ENCODE measurements around the gene RSAD2.
A peak's percentile ranks its signal among the peaks of the same experiment; 100 is the strongest.
"Not testable (repeated sequence)": the region's sequence is repeated elsewhere in the genome, so short reads cannot be mapped to it uniquely, and the experiment has no call there.

Gene RSAD2, protein sequence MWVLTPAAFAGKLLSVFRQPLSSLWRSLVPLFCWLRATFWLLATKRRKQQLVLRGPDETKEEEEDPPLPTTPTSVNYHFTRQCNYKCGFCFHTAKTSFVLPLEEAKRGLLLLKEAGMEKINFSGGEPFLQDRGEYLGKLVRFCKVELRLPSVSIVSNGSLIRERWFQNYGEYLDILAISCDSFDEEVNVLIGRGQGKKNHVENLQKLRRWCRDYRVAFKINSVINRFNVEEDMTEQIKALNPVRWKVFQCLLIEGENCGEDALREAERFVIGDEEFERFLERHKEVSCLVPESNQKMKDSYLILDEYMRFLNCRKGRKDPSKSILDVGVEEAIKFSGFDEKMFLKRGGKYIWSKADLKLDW

DNA sequence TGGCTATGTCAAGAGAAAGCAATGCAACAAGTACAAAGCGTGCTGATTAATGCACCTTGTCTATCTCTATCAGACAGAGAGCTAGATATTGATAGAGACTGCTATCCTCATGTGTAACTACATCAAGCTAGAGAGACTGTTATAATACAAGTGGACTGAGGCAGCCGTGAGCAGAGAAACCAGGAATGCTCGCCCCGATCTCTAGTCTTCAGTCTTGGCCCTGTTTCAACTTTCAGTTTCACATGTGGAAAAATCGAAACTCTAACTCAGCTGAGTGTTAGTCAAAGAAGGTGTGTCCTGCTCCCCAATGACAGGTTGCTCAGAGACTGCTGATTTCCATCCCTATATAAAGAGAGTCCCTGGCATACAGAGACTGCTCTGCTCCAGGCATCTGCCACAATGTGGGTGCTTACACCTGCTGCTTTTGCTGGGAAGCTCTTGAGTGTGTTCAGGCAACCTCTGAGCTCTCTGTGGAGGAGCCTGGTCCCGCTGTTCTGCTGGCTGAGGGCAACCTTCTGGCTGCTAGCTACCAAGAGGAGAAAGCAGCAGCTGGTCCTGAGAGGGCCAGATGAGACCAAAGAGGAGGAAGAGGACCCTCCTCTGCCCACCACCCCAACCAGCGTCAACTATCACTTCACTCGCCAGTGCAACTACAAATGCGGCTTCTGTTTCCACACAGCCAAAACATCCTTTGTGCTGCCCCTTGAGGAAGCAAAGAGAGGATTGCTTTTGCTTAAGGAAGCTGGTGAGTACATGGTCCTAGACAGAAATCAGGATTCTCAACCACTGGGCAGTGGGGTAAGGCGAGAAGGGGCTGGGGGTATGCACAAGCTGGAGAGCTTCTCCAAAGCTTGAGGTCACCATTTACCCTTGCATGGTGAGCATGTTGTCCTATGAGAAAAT, at the start of gene RSAD2:
RSAD2 (plus strand) TSS at position 376 of the 903 bp plus-strand sequence; CDS start at position 400, 24 bp downstream.
- DNase-seq (ENCODE audit: low spot score) = peak; percentile 21

DNA sequence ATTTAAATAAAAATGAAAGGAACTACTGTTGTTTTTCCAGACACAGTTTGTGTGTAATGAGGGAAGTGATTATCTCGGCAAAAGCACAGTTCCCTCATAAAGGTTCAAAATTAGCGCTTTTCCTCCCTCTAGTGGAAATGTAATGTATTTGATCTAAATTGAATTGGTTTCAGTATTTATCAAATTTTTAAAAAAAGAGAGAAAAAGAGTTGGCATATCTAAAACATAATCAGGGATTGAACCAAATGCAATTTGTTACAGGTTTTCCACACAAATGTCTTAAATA, 49.3 kb upstream of the RSAD2 start:
- peak; percentile 79 for DNase-seq (ENCODE audit: low spot score)

DNA sequence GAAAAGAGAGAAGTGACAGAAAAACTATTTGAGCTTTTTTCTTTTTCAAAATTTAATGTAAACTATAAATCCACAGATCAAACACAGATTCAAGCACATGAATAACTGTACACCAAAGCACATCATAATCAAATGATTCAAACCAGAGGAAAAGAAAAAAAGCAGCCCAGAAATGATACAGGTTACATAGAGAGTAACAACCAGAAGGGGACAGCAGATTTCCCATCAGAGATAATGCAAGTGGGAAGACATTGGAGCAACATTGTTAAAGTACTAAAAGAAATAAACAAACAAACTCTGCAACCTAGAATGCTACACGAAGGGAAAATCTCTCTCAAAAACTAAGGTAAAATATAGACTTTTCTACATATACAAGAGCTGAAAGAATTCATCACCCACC, 46.3 kb upstream of the RSAD2 start:
- no peak for DNase-seq (ENCODE audit: low spot score)

DNA sequence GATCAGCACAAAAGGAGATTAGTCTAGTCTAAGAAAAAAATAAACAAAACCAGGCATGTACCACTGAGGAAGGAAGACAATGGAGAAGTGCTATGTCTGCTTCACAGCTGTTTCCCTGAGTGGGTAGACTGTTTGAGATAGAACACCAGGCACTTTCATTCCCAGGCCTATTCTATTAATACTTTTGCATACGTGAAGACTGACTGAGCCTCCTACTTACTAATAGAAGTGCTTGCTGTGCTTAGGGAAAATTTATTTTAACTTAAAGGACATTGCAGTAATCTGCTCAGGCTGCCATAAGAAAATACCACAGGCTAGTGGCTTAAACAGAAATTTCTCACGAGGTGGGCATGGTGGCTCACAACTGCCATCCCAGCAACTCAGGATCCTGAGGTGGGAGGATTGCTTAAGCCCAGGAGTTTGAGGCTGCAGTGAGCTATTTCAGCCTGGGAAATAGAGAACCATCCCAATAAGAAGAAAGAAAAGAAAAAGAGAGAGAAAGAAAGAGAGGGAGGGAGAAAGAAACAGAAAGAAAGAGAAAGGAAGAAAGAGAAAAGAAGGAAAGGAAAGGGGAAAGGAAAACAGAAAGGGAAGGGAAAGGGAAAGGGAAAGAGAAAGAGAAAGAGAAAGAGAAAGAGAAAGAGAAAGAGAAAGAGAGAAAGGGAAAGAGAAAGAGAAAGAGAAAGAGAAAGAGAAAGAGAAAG, 44.8 kb upstream of the RSAD2 start:
- DNase-seq (ENCODE audit: low spot score) = no peak

DNA sequence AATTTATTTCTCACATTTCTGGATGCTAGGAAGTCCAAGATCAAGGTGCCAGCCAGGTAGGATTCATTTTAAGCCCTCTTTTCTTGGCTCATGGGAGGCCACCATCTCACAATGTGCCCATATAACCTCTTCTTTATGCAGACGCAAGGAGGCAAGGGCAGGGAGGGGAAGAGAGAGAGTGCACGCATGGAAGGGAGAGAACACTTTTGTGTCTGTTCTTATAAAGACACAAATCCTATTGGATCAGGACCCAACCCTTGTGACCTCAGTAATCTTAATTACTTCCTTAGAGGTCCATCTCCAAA, 44.3 kb upstream of the RSAD2 start:
- no peak for DNase-seq (ENCODE audit: low spot score)

DNA sequence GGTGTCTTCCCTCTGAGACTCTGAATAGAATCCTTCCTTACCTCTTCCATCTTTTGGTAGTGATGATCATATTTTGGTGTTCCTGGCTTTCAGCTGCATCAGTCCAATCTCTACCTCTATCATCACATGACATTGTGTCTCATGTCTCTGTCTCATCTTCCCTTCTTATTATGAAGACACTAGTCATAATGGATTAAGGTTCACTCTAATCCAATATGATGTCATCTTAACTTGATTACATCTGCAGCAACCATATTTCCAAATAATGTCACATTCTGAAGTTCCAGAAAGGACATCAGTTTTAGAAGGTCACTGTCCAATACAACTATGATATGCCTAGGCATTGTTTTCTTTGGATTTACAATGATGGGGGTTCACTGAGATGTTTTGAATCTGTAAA, 43.4 kb upstream of the RSAD2 start:
- DNase-seq (ENCODE audit: low spot score) = no peak

DNA sequence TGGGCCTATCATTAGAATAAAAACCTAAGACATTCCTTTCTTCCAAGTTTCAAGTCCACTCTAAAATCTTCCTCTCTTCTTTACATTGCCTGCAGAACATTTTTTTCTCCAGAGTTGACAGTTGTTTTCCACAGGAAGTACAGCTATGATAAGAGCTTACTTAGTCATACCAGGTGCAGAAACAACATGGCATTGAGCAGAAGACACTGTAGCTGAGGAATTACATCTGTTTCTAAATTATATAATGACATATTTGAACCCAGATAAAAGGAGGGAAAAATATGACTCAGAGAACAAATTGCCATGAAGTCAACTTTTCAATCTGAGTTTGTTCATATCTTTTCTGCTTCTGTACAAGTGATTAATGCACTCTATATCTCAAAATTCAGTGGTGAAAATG, 42.1 kb upstream of the RSAD2 start:
- DNase-seq (ENCODE audit: low spot score) = no peak

DNA sequence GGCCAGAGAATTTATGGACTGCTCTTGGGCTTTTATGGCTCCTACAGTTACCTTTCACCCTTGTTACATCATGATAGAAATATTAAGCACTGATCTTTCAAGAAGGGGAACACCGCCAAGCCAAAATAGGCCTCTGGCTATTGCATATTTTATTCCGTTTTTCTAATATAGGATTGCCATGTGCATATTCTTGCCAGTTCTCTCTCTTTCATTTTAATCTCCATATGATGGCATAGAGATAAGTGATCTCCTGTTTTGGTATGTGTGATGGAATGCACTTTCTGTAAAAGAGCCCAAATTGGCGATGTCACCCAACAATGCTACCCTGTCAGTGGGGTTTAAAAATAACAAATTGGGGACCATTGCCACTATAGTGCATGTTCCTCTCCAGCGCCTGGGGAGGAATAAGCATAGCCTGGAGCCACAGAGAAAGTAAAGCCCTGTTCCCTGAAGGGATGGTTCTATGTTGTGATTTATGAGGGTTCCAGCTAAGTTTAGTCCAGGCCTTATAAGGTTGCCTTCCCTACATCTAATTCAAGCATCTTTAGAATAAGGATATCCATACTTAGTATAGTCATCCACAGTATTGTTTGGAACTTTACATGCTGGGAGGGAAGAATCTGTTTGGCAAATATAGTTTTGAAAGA, 38.8 kb upstream of the RSAD2 start:
- DNase-seq (ENCODE audit: low spot score) = no peak

DNA sequence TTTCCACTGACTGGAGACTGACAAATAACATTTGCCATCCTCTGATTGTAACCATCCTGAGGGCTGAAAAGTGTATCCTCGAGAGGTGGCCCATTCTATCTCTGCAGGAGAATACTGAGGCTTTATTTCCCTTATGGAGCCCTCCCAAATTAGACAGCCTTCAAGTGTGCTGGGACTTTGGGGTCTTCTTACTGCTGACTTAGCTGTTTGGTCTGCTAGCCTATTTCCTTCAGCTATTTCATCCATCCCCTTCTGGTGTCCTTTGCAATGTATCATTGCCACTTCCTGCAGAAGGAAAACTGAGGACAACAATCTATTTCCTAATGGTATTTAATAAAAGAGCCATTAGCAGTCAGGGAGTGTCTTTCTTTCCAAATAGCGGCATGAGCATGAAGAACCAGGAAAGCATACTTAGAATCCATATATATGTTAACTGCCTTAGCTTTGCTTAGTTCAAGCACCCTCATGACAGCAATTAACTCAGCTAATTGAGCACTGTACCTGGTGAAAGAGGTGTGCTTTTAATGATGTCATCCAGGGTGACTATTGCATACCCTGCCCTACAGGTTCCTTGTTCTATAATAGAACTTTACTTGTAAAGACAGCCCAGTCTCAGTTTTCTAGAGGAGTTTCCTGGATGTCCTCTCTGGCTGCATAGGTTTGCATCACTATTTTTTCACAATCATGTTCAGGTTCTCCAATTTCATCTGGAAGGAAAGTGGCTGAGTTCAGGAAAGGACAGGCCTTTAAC, 35.9 kb upstream of the RSAD2 start:
- DNase-seq (ENCODE audit: low spot score) = no peak

DNA sequence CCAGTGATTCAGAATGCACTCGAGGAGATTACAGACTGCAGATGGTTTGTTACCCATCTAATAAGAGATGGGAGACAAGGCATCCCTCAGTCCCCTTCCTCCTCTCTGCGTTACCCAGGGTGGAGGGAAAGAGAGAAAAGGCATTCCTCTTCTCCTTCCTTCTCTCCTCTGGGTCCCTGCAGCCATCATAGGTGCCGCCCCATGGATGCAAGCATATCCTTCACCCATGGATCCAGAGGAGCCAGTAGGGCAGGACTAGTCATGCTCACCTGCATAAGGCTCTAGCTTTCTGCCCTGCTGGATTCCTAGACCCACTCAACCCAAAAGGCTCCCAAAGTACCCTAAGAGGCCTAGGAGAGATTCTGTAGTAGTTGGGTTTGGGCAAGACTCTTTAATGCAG, 32.3 kb upstream of the RSAD2 start:
- DNase-seq (ENCODE audit: low spot score) = no peak

DNA sequence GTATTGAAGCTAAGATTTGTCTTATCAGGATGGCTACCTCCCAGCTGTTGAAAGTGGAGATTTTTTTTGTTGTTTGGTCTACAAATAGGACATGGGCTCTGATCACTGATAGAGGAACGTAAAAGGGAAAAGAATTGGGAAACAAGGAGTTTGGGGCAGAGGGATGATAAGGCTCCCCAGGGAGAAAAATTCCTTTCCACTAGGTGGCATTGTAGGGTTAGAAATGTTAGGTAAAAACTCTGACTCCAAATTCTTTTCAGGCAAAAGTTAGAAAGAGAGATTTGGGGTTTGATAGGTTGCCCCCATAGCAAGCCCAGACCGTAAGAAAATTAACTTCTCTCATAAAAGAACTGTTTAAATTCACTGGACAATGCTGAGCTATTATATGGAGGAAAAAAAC, 31.7 kb upstream of the RSAD2 start:
- no peak for DNase-seq (ENCODE audit: low spot score)

DNA sequence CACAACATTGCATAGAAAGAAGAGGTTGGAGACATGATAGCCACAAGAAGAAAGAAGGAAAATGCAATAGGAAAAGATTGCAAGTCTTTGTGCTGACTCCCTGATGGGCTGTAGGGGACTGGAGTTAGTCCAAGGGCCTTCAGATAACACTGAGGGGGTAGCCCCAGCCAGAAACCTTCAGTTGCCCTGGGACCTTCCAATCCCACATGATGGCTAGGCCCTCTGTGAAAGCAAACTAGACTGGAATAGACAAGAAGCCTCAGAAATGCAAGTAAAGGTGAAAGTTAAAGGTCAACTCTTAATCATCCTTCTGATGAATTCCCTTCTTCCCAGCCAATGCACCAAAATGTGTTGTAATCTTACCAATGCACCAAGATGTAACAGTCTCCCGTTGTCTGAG, 31.0 kb upstream of the RSAD2 start:
- no peak for DNase-seq (ENCODE audit: low spot score)

DNA sequence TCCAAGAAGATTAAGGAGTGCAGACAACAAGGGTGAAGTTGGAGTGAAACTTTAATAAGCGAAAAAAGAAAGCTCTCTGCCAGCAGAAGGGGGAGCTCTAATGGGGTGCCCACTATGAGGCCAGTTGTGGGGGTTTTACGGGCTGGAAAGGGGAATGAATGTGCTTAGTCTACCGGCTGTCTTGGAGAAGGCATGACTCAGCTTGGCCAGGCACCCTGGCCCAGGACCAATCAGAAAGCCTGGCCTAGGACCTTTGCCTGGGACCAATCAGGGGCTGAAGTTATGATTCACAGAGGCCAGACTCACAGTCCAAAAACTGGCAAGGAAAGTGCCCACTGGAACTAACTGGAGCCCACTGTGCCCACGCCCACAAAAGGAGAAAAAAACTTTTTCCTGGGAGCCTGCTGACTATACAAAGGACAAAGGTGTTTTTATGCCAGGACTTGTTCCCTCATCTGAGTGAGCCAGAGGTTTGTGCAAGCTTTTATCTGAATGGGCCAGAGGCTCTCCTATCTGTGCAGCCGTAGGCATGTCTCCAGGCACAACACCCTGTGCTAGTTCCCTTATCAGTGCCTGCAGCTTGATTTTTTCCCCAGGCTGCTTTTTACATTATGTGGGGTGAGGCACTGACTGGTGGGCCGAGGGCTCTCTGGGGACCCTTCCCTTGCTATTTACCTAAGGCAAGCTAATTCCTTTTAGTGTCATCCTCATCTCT, 30.5 kb upstream of the RSAD2 start:
- no peak for DNase-seq (ENCODE audit: low spot score)

DNA sequence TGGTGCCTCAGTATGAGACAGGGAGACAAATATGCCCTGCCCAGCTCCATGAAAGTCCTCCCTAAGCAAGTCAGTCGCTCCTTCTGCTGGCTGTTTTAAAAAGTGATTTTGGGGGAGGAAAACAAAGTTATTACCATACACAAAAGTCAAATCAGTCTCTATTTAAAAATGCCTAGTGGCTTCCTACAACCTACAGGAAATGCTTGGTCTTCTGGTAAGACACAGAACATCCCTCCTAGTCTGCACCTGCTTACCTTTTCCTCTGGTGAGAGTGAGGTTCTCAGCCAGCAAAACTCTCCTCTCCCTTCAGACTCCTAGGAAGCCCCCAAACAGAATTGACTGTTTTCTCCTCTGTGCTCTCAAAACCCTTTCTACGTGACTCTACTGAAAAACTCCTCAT, 25.4 kb upstream of the RSAD2 start:
- no peak for DNase-seq (ENCODE audit: low spot score)

DNA sequence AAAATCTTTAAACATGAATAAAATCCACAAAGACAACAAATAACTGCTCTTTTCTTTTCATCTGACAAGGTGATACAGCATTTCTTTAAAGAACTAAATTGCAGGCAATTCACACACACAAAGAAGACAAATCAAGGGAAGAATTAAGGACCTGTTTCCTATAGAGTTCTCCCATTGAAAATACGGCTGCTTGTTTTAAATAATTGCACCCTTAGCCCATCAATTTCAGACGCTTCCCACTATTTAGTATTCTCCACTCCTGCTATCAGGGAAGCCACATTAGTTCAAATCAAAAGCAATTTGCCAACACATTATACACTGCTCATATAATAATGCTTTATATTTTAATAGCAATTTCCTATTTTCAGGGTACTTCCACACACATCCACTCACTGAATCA, 23.2 kb upstream of the RSAD2 start:
- DNase-seq (ENCODE audit: low spot score) = no peak

DNA sequence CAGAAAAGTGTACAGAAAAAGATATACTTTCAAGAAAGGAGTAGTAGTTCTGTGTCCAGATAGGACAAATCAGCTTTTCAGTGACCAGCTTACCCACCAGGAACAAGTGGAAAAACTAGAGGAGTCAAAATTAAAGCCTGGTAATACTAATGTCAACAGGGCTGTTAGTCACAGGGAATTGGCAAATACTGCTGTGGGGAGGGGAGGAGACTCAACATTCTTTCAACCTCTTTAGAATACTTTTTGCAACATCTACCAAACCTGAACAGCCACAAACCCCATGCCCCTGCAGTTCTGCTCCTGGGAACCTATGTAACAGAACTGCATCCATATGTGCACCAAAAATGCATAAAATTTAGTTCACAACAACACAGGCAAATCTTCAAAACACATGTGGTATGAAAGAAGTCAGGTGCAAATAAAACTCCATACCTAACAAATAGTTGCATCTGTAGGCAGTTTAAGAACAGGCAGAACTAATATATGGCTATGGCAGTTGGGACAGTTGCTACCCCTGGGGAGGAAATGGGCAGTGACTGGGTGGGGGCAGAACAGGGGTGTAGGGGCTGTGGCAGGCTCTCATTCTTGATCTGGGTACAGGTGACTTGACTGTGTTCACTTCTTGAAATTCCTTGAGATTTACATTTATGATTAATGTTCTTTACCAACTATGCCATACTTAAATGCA, 21.6 kb upstream of the RSAD2 start:
- no peak for DNase-seq (ENCODE audit: low spot score)

DNA sequence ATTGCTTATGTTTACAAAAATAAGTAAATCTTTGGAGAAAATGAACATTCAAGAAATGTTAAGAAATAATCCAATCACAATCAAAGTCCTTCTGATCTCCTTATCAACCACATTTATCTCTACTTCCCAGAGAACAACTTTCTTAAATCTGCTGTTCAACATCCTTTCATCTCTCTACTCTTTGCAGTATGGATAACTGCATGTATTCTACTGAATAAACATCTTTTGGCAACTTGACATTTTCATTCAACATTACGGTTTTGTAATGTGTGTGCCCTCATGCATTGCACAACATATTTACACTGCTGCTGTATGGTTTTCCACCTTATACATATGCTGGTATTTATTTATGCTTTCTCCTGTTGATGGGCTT, 21.0 kb upstream of the RSAD2 start:
- no peak for DNase-seq (ENCODE audit: low spot score)

DNA sequence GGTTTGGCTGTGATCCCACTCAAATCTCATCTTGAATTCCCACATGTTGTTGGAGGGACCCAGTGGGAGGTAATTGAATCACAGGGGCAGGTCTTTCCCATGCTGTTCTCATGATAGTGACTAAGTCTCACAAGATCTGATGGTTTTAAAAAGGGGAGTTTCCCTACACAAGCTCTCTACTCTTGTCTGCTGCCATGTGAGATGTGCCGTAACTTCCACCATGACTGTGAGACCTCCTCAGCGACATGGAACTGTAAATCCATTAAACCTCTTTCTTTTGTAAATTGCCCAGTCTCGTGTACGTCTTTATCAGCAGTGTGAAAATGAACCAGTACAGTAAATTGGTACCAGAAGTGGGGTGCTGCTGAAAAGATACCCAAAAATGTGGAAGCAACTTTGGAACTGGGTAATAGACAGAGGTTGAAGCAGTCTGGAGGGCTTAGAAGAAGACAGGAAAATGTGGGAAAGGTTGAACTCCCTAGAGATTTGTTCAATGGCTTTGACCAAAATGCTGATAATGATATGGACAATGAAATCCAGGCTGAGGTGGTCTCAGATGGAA, 19.0 kb upstream of the RSAD2 start:
- not testable (repeated sequence) for DNase-seq (ENCODE audit: low spot score)

DNA sequence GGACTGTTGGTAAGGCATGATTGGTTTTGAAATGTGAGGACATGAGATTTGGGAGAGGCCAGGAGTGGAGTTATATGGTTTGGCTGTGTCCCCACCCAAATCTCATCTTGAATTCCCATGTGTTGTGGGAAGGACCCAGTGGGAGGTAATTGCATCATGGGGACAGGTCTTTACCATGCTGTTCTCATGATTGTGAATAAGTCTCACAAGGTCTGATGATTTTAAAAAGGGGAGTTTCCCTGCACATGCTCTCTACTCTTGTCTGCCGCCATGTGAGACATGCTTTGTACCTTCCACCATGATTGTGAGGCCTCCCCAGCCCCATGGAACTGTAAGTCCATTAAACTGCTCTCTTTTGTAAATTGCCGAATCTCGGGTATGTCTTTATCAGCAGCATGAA, 17.3 kb upstream of the RSAD2 start:
- no peak for DNase-seq (ENCODE audit: low spot score)

DNA sequence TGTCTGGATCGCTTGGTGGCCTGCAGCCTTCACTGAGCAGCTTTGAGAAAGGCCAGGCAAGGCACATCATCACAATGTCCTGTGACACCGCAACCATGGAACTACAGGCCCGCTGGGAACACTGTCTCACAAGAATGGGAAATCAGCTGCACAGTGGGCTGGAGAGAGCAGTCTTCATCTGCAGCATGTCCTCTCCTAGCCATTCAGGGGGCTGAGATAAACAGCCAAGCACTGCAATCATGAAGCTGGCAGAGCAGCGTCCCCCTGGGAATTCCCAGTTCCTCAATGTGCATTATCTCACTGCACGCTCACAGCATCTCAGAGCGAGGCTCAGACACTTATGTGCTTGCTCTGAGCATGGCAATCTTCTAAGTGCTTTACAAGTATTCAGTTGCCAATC, 13.8 kb upstream of the RSAD2 start:
- DNase-seq (ENCODE audit: low spot score) = no peak
